ENCODE data around the gene RING1.

- no peak for TF ChIP-seq POLR2AphosphoS5 (IDR thresholded peaks at IDR 0.05; ENCODE audit: low read depth, low read length)
- TF ChIP-seq, protein P1, sequence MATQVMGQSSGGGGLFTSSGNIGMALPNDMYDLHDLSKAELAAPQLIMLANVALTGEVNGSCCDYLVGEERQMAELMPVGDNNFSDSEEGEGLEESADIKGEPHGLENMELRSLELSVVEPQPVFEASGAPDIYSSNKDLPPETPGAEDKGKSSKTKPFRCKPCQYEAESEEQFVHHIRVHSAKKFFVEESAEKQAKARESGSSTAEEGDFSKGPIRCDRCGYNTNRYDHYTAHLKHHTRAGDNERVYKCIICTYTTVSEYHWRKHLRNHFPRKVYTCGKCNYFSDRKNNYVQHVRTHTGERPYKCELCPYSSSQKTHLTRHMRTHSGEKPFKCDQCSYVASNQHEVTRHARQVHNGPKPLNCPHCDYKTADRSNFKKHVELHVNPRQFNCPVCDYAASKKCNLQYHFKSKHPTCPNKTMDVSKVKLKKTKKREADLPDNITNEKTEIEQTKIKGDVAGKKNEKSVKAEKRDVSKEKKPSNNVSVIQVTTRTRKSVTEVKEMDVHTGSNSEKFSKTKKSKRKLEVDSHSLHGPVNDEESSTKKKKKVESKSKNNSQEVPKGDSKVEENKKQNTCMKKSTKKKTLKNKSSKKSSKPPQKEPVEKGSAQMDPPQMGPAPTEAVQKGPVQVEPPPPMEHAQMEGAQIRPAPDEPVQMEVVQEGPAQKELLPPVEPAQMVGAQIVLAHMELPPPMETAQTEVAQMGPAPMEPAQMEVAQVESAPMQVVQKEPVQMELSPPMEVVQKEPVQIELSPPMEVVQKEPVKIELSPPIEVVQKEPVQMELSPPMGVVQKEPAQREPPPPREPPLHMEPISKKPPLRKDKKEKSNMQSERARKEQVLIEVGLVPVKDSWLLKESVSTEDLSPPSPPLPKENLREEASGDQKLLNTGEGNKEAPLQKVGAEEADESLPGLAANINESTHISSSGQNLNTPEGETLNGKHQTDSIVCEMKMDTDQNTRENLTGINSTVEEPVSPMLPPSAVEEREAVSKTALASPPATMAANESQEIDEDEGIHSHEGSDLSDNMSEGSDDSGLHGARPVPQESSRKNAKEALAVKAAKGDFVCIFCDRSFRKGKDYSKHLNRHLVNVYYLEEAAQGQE (IDR thresholded peaks at IDR 0.05; ENCODE audit: insufficient read depth in 1 of 2, low read depth in 2 of 2, low read length in 2 of 2): no peak
Measured at GRCh38 chr6:33217681-33218080, 9.4 kb downstream of the RING1 start.

Measured in PFSK-1 (cell line).